ENCODE measurements around the gene CCL25.
"Not testable (repeated sequence)": the region's sequence is repeated elsewhere in the genome, so short reads cannot be mapped to it uniquely, and the experiment has no call there.

CCL25 gene

DNA sequence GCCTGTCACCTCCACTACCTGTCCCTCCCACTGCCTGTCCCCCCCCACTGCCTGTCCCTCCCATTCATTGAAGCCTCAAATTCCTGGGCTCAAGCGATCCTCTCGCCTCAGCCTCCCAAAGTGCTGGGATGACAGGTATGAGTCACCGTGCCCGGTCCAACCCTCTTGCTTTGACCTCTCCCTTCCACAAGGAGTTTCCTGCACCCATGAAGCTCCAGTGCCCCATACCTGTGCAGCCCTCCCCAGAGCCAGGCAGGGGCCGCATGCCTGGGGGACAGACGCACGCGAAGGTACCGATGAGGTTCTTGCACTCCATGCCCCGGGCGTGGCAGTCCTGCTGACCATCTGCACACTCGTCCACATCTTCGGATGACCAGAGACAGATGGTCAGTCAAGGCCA lies 34.3 kb downstream of the CCL25 start:
- DNase-seq = no peak

DNA sequence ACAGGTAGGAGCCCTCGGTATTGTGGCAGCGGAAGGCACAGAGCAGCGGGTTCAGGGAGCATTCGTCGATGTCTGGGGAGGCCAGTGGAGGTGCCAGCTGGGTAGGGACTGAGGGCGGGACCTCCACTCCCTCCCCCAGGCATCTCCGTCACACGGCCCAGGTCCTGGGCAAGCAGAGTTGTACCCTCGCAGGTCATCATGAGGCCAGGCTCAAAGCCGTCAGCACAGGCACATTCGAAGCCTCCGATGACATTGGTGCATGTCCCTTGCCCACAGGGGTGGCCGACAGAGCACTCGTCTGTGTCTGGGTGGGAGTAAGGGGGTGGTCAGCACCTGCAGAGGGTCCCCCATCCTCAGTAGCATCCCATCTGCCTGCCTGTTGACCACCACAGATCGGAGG lies 35.3 kb downstream of the CCL25 start:
- no peak for DNase-seq

DNA sequence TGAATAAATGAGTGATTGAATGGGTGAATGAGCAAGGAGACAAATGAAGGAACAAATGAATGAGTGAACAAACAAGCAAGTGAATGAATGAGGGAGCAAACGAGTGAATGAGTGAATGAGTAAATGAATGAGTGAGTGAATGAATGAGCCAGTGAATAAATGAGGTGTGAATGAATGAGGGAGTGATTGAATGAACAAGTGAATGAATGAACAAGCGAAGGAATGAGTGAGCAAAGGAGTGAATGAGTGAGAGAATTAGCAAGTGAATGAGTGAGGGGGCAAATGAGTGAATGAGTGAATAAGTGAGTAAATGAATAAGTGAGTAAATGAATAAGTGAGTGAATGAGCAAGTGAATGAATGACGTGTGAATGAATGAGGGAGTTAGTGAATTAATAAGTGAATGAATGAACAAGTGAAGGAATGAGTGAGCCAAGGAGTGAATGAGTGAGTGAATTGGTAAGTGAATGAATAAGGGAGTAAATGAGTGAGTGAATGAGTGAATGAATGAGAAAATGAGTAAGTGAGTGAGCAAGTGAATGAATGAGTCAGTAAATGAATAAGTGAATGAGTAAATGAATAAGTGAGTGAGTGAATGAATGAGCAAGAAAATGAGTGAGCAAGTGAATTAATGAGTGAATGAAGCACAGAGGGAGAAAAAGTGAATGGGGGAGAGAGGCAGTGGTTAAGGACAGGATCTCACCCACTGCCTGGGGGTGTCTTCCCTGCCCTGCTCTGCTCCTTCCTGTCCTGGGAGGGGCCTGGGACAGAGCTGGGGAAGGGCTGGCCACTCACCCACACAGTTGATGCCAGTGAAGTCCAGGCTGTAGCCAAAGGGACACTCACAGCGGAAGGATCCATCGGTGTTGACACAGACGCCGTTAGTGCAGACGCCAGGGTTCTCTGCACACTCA lies 36.4 kb downstream of the CCL25 start:
- no peak for DNase-seq

DNA sequence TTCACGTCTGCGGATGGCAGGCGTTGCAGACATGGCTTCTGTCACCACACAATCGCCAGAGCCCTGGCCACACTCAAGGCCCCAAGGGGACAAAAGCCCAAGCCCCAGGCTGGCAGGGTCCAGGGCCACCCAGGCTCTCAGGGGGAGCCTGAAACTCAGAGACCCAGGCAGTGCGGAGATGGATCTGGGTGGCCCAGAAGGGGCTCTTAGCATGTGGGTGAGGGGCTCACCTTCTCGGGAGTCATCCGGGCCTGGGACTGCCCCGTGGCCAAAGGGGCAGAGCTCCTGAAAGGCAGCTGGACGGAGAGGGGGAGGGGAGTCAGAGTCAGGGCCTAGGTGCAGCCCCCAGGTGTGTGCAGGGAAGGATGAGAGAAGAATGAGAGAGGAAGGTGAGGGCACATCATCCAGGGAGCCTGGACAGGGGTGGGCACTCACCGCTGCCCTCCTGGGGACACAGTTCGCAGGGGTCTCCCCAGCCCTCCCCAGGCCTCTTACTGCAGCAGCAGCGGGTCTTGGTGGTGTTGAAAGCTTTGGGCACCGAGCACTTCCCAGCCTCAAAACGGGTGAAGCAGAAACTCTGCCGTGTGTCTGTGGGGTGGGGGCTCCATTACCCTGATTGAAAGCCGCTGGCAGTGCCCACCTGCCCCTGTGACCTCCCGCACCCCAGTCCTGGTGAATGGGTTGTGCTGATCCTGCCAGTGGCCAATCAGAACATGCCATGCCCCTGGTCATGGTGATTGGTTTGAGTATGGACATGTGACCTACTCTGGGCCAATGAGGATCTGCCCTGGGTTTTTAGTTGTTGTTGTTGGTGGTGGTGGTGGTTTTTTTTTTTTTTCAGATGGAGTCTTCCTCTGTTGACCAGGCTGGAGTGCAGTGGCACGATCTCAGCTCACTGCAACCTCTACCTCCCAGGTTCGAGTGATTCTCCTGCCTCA lies 37.4 kb downstream of the CCL25 start:
- DNase-seq = no peak

DNA sequence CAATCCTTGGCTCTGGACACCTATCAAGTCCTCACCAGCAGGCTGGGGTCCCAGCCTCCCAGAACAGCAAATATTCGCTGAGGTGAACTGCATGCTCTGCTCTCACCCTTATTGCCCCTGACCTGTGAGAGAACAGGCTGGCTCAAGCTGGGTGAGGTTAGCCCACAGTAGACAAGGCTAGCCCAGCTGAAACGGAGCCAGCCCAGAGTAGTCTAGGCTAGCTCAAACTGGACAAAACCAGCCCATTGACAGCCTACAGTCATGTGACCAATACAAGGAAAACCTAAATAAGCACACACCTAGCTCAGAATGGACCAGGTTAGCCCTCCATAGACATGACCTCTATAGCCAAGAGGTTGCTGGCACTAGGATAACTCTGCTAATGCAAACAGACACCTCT lies 38.4 kb downstream of the CCL25 start:
- no peak for DNase-seq

DNA sequence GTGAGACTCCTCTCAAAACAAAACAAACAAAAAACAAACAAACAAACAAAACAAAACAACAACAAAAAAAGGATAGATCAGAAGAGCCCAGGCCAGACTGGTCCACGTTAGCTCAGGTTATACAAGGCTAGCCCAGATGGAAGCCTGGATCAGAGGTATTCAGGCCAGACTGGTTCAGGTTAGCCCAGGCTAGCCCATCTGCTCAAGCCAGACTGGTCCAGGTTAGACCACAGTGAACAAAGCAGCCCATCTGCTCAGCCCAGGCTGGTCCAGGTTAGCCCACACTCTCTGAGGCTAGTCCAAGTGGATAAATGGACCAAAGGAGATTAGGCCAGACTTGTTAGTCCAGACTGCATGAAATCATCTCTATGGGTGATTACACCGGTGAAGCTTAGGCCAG lies 41.2 kb downstream of the CCL25 start:
- no peak for DNase-seq

DNA sequence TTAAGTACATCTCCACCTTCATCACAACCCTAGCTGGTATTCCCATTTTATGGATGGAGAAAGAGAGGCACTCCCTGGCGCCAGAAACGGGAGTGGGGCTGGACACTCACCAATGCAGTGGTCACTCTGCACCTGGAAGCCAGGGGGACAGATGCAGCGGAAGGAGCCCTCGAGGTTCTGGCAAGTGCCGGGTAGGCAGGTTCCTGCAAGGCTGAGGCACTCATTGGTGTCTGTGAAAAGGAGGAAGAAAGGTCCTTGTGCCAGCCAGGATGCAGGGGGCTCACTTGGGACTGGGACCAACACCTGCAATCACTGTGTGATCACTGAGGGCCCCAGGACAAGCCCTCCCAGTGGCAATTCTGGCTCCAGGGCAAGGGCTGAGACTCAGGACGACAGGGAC lies 41.8 kb downstream of the CCL25 start:
- DNase-seq = no peak

DNA sequence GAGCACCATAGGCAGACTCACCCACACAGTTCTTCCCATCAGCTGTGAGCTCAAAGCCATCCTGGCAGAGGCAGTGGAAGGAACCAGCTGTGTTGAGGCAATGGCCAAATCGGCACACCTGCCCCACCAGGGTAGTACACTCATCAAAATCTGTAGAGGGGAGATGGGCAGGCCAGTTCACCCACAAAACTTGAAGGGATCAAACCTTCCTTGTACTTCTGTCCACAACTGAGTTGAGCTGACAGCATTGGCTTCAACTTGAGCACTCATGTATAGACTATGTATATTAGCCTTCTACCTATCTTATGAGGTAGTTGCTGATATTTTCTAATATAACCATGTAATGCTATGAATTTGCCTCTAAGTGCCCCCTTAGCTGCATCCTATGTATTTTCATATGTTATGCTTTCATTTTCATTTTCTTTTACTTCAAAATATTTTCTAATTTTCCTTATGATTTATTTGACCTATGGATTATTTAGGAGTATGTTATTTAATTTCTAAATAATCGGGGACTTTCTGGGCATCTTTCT lies 42.9 kb downstream of the CCL25 start:
- no peak for DNase-seq

DNA sequence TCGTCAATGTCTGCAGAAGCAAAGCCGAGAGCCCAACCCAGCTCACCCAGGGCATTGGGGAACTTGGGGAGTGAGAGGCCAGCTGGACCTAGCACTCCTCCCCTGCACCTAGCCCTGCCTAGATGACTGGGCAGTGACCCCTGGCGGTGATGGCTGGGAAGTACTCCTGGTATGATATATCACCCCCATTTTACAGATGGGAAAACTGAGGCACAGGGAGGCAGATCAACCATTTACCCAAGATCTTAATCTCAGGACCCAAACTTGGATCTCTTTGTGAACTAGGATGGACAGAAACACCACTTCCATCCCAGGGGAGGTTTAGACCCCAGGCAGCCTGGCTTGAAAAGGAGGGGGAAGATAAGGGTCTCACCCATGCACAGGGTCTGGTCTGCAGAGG lies 43.5 kb downstream of the CCL25 start:
- no peak for DNase-seq

DNA sequence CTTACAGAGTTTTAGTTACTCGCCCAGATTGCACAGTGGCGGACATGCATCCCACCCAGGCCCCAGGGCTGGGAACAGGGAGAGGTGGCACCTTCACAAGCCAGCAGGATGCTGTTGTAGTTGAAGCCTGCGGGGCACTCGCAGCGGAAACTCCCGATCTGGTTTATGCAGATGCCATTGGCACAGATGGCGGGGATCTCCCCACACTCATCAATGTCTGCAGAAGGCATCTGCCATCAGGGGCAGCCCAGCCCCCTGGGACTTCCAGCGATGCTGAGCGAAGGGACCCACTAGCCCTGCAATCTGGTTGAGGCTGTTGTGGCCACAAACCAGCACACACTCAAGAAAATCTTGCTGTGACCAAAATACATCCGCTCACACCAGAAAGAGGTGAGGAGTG lies 44.6 kb downstream of the CCL25 start:
- DNase-seq = no peak

DNA sequence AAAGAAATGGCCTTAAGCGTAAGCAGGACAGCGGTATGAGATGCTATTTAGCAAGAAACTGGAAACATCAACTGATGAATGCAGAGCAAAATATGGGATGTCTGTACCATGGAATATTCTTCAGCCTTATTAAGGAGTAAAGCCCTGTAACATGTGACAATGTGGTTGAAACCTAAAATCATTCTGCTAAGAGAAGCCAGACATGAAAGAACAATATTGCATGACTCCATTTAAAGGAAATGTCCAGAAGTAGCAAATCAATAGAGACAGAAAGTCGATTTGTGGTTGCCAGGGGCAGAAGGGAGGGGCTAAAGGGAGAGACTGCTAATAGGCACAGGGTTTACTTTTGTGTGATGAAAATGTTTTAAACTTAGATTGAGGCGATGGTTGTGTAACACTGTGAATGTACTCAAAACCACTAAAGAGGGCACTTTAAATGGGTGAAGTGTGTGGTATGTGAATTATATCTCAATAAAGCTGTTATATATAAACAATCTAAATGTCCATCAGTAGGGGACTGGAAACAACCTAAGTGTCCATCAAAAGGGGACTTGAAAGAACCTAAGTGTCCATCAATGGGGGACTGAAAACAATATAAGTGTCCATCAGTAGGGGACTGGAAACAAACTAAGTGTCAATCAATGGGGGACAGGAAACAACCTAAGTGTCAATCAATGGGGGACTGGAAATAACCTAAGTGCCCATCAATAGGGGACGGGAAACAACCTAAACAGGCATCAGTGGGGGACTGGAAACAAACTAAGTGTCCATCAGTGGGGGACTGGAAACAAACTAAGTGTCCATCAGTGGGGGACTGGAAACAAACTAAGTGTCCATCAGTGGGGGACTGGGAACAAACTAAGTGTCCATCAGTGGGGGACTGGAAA lies 45.4 kb downstream of the CCL25 start:
- no peak for DNase-seq

DNA sequence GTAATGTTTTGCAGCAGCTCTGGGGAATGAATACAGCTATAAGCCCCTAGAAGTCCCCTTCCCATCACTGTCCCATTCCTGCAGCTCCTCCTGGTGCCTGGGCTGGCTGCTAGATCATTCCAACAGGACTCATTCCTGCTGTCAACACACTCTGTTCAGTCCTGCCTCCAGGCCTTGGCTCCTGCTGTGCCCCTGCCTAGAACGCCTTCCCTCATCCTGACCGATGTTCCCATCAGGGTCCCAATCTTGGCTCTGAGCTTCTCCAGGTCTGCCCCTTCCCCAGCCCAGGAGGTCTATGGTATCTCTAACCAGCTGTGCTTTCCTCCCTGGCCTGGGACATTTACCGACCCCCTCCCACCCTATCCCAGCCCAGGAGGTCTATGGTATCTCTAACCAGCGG lies 48.8 kb downstream of the CCL25 start:
- DNase-seq = no peak

DNA sequence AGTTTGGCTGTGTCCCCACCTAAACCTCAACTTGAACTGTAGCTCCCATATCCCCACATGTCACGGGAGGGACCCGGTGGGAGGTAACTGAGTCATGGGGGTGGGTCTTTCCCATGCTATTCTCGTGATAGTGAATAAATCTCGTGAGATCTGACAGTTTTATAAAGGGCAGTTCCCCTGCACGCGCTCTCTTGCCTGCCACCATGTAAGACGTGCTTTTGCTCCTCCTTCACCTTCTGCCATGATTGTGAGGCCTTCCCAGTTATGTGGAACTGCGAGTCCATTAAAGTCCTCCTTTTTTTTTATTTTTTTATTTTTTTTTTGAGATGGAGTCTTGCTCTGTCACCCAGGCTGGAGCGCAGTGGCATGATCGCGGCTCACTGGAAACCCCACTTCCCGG lies 49.4 kb downstream of the CCL25 start:
- not testable (repeated sequence) for DNase-seq

DNA sequence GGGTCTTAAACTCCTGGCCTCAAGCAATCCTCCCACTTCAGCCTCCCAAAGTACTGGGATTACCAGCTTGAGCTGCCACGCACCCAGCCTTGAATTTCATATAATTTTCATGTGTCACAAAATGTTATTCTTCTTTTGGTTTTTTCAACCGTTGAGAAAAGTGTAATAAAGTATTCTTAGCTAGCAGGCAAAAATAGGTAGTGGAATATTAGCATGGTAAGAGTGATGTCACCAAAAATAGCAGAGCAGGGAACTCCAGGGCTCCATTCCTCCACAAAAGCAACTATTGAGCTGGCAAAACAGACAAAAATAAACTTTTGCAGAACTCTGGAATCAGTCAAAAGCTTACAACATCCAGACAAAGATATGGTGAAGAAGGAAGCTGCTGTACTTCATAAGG lies 52.9 kb downstream of the CCL25 start:
- DNase-seq = no peak

DNA sequence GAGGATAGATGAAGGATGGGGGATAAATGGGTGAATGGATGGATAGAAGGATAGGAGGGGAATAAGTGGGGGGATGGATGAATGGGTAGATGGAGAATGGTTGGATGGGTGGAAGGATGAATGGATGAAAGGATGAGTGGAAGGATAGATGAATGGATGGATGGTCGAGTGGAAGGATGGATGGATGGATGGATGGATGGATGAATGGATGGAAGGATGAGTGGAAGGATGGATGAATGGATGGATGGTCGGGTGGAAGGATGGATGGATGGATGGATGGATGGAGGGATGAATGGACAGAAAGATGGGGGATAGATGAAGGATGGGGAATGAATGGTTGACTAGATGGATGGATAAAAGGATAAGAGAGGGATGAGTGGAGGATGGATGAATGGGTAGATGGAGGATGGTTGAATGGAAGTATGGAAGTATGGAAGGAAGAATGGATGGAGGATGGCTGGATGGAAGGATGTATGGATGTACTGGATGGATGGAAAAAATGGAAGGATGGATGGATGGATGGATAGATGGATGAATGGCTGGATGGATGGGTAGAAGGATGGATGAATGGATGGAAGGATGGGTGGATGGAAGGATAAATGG lies 54.8 kb downstream of the CCL25 start:
- no peak for DNase-seq

DNA sequence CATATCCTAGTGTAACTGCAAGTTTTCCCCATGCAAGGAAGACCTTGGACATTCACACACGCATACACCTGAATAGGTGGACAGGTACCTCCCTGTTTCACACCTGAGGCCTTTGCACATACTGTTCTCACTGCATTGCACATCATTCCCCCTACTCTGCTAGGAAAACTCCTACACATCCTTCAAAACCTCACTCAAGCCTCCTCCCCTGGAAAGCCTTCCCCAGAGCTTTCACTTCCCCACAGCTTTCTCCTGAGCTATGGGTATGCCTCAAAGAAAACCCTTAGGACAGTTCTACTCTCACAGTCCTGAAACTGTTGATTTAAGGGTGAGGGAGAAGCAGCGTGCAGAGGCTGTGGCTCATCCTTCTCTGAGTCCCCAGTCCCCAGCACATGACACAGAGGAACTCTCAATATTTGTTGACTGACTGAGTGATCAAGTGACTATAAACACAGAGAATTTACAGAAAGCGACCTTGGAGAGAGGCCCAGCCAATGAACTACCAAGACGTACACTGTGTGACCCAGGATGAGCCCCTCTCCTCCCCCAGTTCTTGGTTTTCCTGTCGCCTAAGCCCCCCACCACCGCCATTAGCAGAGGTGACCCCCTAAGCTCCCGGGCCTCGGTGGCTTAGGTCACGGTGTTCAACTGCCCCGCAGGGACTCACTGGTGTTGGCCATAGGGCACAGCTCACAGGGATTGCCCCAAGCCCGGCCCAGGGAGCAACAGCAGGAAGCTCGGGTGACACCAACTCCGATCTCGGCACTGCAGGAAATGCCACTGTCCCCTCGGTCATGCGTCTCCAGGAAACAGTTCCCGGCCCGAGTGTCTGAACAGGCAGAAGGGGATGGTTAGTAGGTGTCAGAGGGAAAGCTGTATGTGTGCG lies 56.2 kb downstream of the CCL25 start:
- no peak for DNase-seq

DNA sequence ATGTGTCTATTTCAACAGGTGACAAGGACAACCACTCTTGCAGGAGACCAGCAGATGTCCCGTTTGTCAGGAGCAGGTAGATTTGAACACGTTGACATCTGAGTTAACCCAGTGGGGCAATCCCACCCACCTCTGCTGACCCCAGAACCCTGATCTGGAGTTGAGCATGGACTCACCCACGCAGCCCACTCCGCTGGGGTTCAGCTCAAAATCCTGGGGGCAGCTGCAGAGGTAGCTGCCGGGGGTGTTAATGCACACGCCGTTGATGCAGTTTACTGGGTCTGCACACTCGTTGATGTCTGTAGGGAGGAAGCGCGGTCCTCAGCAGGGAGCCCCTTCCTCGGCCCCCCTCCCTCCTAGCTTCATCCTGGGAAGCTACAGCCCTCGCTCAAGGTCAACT lies 56.9 kb downstream of the CCL25 start:
- DNase-seq = no peak

DNA sequence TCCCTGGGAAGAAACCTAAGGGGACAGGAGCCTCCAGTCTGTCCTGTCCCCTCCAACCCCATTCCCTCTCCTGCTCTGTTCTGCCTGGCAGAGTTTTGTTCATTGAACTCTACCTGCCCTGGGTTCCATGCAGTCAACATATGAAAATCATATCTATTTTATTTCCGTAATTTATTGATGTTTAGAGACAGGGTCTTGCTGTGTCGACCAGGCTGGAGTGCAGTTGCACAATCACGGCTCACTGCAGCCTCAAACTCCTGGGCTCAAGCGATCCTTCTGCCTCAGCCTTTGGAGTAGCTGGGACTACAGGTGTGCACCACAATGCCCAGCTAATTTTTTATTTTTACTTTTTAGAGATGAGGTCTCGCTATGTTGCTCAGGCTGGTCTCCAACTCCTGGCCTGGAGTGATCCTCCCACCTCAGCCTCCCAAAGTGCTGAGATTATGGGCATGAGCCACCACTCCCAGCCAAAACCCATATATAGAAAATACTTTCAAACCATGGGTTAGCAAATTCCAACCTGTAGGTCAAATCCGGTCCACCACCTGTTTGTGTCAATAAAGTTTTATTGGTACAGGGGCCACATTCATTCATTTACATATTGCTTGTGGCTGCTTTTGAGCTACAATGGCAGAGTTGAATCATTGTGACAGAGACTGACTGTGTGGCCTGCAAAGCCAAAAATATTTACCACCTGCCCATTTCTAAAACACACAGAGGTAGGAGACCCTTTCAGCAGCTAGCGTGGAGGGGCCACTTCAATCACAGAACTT lies 57.5 kb downstream of the CCL25 start:
- DNase-seq = no peak

DNA sequence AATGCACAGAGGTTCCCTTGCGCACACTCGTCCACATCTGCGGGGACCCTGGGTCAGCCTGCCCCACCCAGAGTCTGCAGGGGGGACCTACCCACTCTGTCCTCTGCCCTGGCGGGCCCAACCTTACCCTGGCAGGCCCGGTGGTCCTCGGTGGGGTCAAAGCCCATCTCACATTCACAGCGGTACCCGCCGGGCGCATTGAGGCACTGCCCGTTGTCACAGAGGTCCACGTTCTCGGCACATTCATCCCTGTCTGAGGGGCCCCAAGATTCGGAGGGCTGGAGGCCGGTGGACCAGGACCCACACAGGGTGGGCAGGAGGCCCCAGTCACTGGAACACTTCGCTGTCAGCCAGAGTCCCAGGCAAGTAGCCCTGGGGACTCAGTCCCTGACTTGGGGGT lies 58.4 kb downstream of the CCL25 start:
- DNase-seq = no peak

DNA sequence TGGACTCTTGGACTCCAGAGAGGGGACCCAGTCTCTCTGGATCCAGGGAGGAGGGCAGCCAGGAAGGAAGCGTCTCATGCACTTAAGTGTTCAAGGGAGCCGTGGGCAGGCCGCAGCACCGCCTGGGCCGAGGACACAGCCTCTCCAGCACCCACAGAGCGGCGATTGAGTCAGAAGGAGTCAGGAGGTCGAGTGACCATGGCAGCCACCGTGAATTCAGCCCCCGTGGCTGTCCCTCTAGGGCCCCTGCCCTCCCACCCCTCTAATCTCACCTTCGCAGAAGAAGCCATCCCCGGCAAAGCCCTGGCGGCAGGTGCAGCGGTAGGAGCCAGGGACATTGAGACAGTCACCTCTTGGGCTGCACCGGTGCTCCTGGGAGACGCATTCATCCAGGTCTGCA lies 58.8 kb downstream of the CCL25 start:
- DNase-seq = no peak
